ENCODE data around the gene SMIM45.

Gene SMIM45

GRCh38 chr22:42001121-42001520 lies 49.2 kb downstream of the SMIM45 start:
- H3F3A ChIP-seq (ENCODE audit: insufficient read depth, low read length, poor library complexity, severe bottlenecking) = no peaks in the 10 kb centered on the region
- H3K9me3 ChIP-seq (ENCODE audit: low read length) = no peaks in the 10 kb centered on the region
- H3K9me2 ChIP-seq (ENCODE audit: insufficient read depth, low read length) = no peaks in the 10 kb centered on the region
- H3K27me3 ChIP-seq (ENCODE audit: insufficient read depth, low read depth, low read length) = no peaks in the 10 kb centered on the region
- no peak overlapping the region for H3K4me3 ChIP-seq (ENCODE audit: low read length)
- H3K79me2 ChIP-seq (replicated peaks; ENCODE audit: insufficient read depth, low read length) = no peaks in the 10 kb centered on the region
- H3K27ac ChIP-seq (ENCODE audit: low read length) = no peak overlapping the region
- H3K4me2 ChIP-seq (ENCODE audit: low read length) = no peak overlapping the region
- H4K20me1 ChIP-seq (ENCODE audit: insufficient read depth) = no peaks in the 10 kb centered on the region
- no peak overlapping the region for H2AFZ ChIP-seq (ENCODE audit: low read depth, low read length)
- TF ChIP-seq EP300 (conservative IDR thresholded peaks at IDR 0.05; ENCODE audit: poor library complexity, severe bottlenecking) = no peak
- TF ChIP-seq MXI1 (conservative IDR thresholded peaks at IDR 0.05; ENCODE audit: poor library complexity, severe bottlenecking) = no peak
- TF ChIP-seq RAD21 (conservative IDR thresholded peaks at IDR 0.05) = no peak
- TF ChIP-seq TAF1 (IDR thresholded peaks at IDR 0.05; ENCODE audit: low read depth) = no peak
- no peak for TF ChIP-seq EZH2 (IDR thresholded peaks at IDR 0.05; ENCODE audit: borderline replicate concordance, insufficient read depth, low read length, poor library complexity, severe bottlenecking)
- no peak for TF ChIP-seq REST (IDR thresholded peaks at IDR 0.05; ENCODE audit: borderline replicate concordance)
- no peak for TF ChIP-seq CTCF (IDR thresholded peaks at IDR 0.05; ENCODE audit: poor library complexity, severe bottlenecking)
- TF ChIP-seq POLR2AphosphoS5 (IDR thresholded peaks at IDR 0.05) = no peak
- TF ChIP-seq SMC3 (conservative IDR thresholded peaks at IDR 0.05; ENCODE audit: poor library complexity) = no peak
- H3K36me3 ChIP-seq (ENCODE audit: insufficient read depth, low read length) = no peaks in the 10 kb centered on the region
- H3K9ac ChIP-seq (ENCODE audit: low read length) = no peak overlapping the region

GRCh38 chr22:42001706-42002105 lies 49.8 kb downstream of the SMIM45 start:
- Histone ChIP-seq H3K27ac (ENCODE audit: low read length) (no peak overlapping the region), H3K36me3 (ENCODE audit: insufficient read depth, low read length) (no peaks in the 10 kb centered on the region), H3K4me2 (ENCODE audit: low read length) (no peak overlapping the region), H3K9me2 (ENCODE audit: insufficient read depth, low read length) (no peaks in the 10 kb centered on the region), H4K20me1 (ENCODE audit: insufficient read depth) (no peaks in the 10 kb centered on the region), H3F3A (ENCODE audit: insufficient read depth, low read length, poor library complexity, severe bottlenecking) (no peaks in the 10 kb centered on the region), H2AFZ (ENCODE audit: low read depth, low read length) (no peak overlapping the region), H3K9me3 (ENCODE audit: low read length) (no peaks in the 10 kb centered on the region), H3K4me3 (ENCODE audit: low read length) (no peak overlapping the region), H3K9ac (ENCODE audit: low read length) (no peak overlapping the region), H3K79me2 (replicated peaks; ENCODE audit: insufficient read depth, low read length) (no peaks in the 10 kb centered on the region), H3K27me3 (ENCODE audit: insufficient read depth, low read depth, low read length) (no peaks in the 10 kb centered on the region)
- TF ChIP-seq EZH2 (IDR thresholded peaks at IDR 0.05; ENCODE audit: borderline replicate concordance, insufficient read depth, low read length, poor library complexity, severe bottlenecking) (no peak), MXI1 (conservative IDR thresholded peaks at IDR 0.05; ENCODE audit: poor library complexity, severe bottlenecking) (no peak), CTCF (IDR thresholded peaks at IDR 0.05; ENCODE audit: poor library complexity, severe bottlenecking) (no peak), EP300 (conservative IDR thresholded peaks at IDR 0.05; ENCODE audit: poor library complexity, severe bottlenecking) (no peak), REST (IDR thresholded peaks at IDR 0.05; ENCODE audit: borderline replicate concordance) (no peak), SMC3 (conservative IDR thresholded peaks at IDR 0.05; ENCODE audit: poor library complexity) (no peak), TAF1 (IDR thresholded peaks at IDR 0.05; ENCODE audit: low read depth) (no peak), RAD21 (conservative IDR thresholded peaks at IDR 0.05) (no peak), POLR2AphosphoS5 (IDR thresholded peaks at IDR 0.05) (no peak)

Data from neural cell (in vitro differentiated cells).